Cardiac ventricle fibroblast (primary cell): Measurements from ENCODE around the gene VCX3A. TPM values are rescaled to one million over a fixed set of nuclear protein-coding genes. Genes with fewer than 3 reads are reported as not detected.

Source experiments
- total RNA-seq: library from RNA; depleted of rRNA; stranded (reverse); fragments of >200 nt; gene quantifications from 2 replicates; pipeline ENCODE4 v1.2.3, GENCODE V29; 2015

Gene VCX3A
- total RNA-seq: not detected in 2 replicates

GRCh38 chrX:6535018-6535417, at the start of gene VCX3A:
VCX3A (minus strand) TSS chrX:6535118; CDS start chrX:6534497, 621 bp downstream.

